ENCODE data around the gene IFIT5. TPM values are rescaled to one million over a fixed set of nuclear protein-coding genes. Genes with fewer than 3 reads are reported as not detected.

The IFIT5 gene
- polyA plus RNA-seq, 1 donor (not counting 4 experiments of a cell fraction or from before 2014, with no cell fraction given) = 15.8 TPM

DNA sequence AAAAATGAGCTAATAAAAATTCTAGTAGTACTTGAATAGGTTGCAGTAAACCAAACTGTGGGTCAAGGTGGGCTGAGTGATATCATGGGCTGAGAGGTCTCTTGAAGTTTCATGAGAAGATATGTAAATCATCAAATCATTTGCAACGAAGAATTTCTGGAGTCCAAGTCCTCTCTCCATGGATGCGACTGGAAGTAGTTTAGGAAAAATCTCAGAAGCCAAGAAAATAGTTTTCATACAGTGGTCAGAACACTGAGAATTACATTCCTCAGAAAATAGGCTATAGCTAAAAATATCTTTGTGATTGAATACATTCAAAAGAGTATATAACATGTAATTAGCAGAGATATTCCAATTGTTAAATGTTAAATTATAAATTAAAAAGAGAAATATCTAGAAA, 25.6 kb upstream of the IFIT5 start:
- Histone ChIP-seq H2AFZ (ENCODE audit: control insufficient read depth, low read length) (no peak overlapping the region), H3K27me3 (ENCODE audit: control insufficient read depth, extremely low read depth, insufficient read depth, low read length) (no peaks in the 10 kb centered on the region), H3K27ac (ENCODE audit: control insufficient read depth, insufficient read depth, low read length) (no peak overlapping the region), H3K9ac (ENCODE audit: control insufficient read depth, extremely low read depth, insufficient read depth, low read length) (no peak overlapping the region), H3K9me3 (ENCODE audit: control insufficient read depth, low read depth, low read length) (no peaks in the 10 kb centered on the region), H3K4me3 (ENCODE audit: control insufficient read depth in 2 of 3, extremely low read depth in 1 of 3, insufficient read depth in 2 of 3, low read depth in 1 of 3, low read length in 3 of 3) (no peak overlapping the region), H3K4me1 (ENCODE audit: control insufficient read depth, extremely low read depth, insufficient read depth, low read length) (peaks cover 14% of the 10 kb centered on the region), H3K36me3 (ENCODE audit: control insufficient read depth in 2 of 2, extremely low read depth in 1 of 2, insufficient read depth in 2 of 2, low read length in 2 of 2) (no peaks in the 10 kb centered on the region), H3K9me1 (ENCODE audit: control insufficient read depth, extremely low read depth, insufficient read depth, low read length) (no peaks in the 10 kb centered on the region), H3K4me2 (ENCODE audit: control insufficient read depth, extremely low read depth, insufficient read depth, low read depth, low read length) (no peak overlapping the region), H3K79me2 (ENCODE audit: control insufficient read depth, insufficient read depth, low read length) (peaks cover 6% of the 10 kb centered on the region), H4K20me1 (ENCODE audit: control insufficient read depth, extremely low read depth, insufficient read depth, low read length) (no peaks in the 10 kb centered on the region)
- TF ChIP-seq, protein P1, sequence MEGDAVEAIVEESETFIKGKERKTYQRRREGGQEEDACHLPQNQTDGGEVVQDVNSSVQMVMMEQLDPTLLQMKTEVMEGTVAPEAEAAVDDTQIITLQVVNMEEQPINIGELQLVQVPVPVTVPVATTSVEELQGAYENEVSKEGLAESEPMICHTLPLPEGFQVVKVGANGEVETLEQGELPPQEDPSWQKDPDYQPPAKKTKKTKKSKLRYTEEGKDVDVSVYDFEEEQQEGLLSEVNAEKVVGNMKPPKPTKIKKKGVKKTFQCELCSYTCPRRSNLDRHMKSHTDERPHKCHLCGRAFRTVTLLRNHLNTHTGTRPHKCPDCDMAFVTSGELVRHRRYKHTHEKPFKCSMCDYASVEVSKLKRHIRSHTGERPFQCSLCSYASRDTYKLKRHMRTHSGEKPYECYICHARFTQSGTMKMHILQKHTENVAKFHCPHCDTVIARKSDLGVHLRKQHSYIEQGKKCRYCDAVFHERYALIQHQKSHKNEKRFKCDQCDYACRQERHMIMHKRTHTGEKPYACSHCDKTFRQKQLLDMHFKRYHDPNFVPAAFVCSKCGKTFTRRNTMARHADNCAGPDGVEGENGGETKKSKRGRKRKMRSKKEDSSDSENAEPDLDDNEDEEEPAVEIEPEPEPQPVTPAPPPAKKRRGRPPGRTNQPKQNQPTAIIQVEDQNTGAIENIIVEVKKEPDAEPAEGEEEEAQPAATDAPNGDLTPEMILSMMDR (optimal IDR thresholded peaks at IDR 0.05 in 1 of 3, IDR thresholded peaks at IDR 0.05 in 1 of 3, conservative IDR thresholded peaks at IDR 0.05 in 1 of 3; ENCODE audit: extremely low read depth in 1 of 3, insufficient read depth in 2 of 3, low read length in 3 of 3) = no peak
- no peak for TF ChIP-seq EZH2 (IDR thresholded peaks at IDR 0.05; ENCODE audit: low read length)
- no peak for FAIRE-seq
- no peak for DNase-seq (ENCODE audit: low read depth, low spot score)
- dilution Hi-C loops (cut with MboI; ENCODE audit: extremely low pct_ligation_motif_present, low sequenced_read_pairs) = no loop called here

DNA sequence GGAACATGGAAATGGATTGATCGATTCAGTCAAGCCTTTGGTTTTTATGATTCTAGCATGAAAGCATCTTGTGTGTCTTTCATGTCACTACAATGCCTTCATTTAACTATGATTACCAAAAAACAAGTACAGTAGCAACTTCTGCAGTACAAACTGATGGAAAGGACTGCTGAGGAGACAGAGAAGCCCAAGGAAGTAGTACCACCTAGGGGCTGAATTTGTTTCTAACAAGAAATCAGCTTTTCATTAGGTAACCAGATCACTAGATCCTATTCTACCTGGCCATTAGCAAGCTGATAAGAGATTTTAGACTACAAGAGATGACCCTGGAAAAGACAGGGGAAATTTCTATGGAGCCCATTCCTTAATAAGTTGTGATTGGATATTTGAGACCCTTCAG, 25.1 kb upstream of the IFIT5 start:
- Histone ChIP-seq H4K20me1 (ENCODE audit: control insufficient read depth, extremely low read depth, insufficient read depth, low read length) (no peaks in the 10 kb centered on the region), H3K4me1 (ENCODE audit: control insufficient read depth, extremely low read depth, insufficient read depth, low read length) (peaks cover 14% of the 10 kb centered on the region), H3K9me3 (ENCODE audit: control insufficient read depth, low read depth, low read length) (no peaks in the 10 kb centered on the region), H3K27me3 (ENCODE audit: control insufficient read depth, extremely low read depth, insufficient read depth, low read length) (no peaks in the 10 kb centered on the region), H2AFZ (ENCODE audit: control insufficient read depth, low read length) (no peak overlapping the region), H3K79me2 (ENCODE audit: control insufficient read depth, insufficient read depth, low read length) (peaks cover 11% of the 10 kb centered on the region), H3K4me2 (ENCODE audit: control insufficient read depth, extremely low read depth, insufficient read depth, low read depth, low read length) (no peak overlapping the region), H3K36me3 (ENCODE audit: control insufficient read depth in 2 of 2, extremely low read depth in 1 of 2, insufficient read depth in 2 of 2, low read length in 2 of 2) (no peaks in the 10 kb centered on the region), H3K9ac (ENCODE audit: control insufficient read depth, extremely low read depth, insufficient read depth, low read length) (no peak overlapping the region), H3K9me1 (ENCODE audit: control insufficient read depth, extremely low read depth, insufficient read depth, low read length) (no peaks in the 10 kb centered on the region), H3K4me3 (ENCODE audit: control insufficient read depth in 2 of 3, extremely low read depth in 1 of 3, insufficient read depth in 2 of 3, low read depth in 1 of 3, low read length in 3 of 3) (no peak overlapping the region), H3K27ac (ENCODE audit: control insufficient read depth, insufficient read depth, low read length) (no peak overlapping the region)
- no peak for DNase-seq (ENCODE audit: low read depth, low spot score)
- no peak for TF ChIP-seq EZH2 (IDR thresholded peaks at IDR 0.05; ENCODE audit: low read length)
- TF ChIP-seq, protein P1 (optimal IDR thresholded peaks at IDR 0.05 in 1 of 3, IDR thresholded peaks at IDR 0.05 in 1 of 3, conservative IDR thresholded peaks at IDR 0.05 in 1 of 3; ENCODE audit: extremely low read depth in 1 of 3, insufficient read depth in 2 of 3, low read length in 3 of 3) = peak in 1 of 3 experiments; percentile 23
- no peak for FAIRE-seq
- dilution Hi-C loops (cut with MboI; ENCODE audit: extremely low pct_ligation_motif_present, low sequenced_read_pairs) = no loop called here
